B cell (primary cell): ENCODE data around the gene GPR156. TPM values are rescaled to one million over a fixed set of nuclear protein-coding genes. Genes with fewer than 3 reads are reported as not detected.

Experiments used
- ATAC-seq: fragments of 200-7000 bp; cut with Tn5 transposase; one replicate; pipeline ENCODE4 v1.10.0; 2021; ENCODE audit warnings: low read depth, mild to moderate bottlenecking, moderate number of reproducible peaks, moderate library complexity
- CTCF ChIA-PET: fragments of 350-600 bp; sonication (Branson Sonifier 250); formaldehyde crosslinking; loops from one replicate; lab custom pipeline; 2021; ENCODE audit warnings: antibody characterized with exemption, inconsistent platforms; lab: Charles Lee
- POLR2A ChIA-PET: fragments of 350-600 bp; sonication (Branson Sonifier 250); formaldehyde crosslinking; loops from one replicate; lab custom pipeline; 2021; ENCODE audit warnings: antibody characterized with exemption; lab: Charles Lee
- DNase-seq: peaks from one replicate; pipeline ENCODE4 v3.0.0; 2013
- H2AFZ ChIP-seq: 2 replicates; pipeline ENCODE4 v1.6.1; 2012; ENCODE audit warnings: mild to moderate bottlenecking, low read depth, low read length; ENCODE audit not compliant: insufficient read depth, poor library complexity, severe bottlenecking
- H3K27ac ChIP-seq, 2 donors: 1 replicate in 1 of 2; 2 replicates in 1 of 2; pipeline ENCODE4 v1.5.1; 2012 to 2013; ENCODE audit warnings: low read length in 2 of 2, mild to moderate bottlenecking in 2 of 2, moderate library complexity in 1 of 2
- H3K27me3 ChIP-seq, 4 experiments: fragments of 200-600 bp in 1 of 4; sonication (generic) in 1 of 4; replicated peaks in 1 of 4; 1 replicate in 2 of 4; 2 replicates in 2 of 4; pipeline versions ENCODE4 v1.6.1 to v1.7.0; 2013 to 2016; ENCODE audit warnings: low read length in 3 of 4, mild to moderate bottlenecking in 2 of 4, mixed read lengths in 1 of 4, moderate library complexity in 1 of 4; ENCODE audit not compliant: insufficient read depth in 4 of 4, control insufficient read depth in 3 of 4; ENCODE audit errors: control extremely low read depth in 1 of 4
- H3K36me3 ChIP-seq, 2 experiments: replicated peaks in 1 of 2; 1 replicate in 1 of 2; 2 replicates in 1 of 2; pipeline versions ENCODE4 v1.6.1 to v1.7.1; 2013; ENCODE audit warnings: low read length in 1 of 2; ENCODE audit not compliant: insufficient read depth in 2 of 2, control insufficient read depth in 1 of 2; ENCODE audit errors: control extremely low read depth in 1 of 2, extremely low read depth in 1 of 2
- H3K4me1 ChIP-seq, 2 donors: fragments of 200-600 bp in 1 of 2; sonication (generic) in 1 of 2; 1 replicate in 1 of 2; 2 replicates in 1 of 2; pipeline versions ENCODE4 v1.5.1 to v1.6.1; 2013 to 2017; ENCODE audit warnings: low read length in 2 of 2; ENCODE audit not compliant: control insufficient read depth in 2 of 2, insufficient read depth in 2 of 2
- H3K4me2 ChIP-seq: replicated peaks from 2 replicates; pipeline ENCODE3; 2012; ENCODE audit warnings: mild to moderate bottlenecking, low read depth, low read length; ENCODE audit not compliant: poor library complexity, severe bottlenecking
- H3K4me3 ChIP-seq, 5 experiments: fragments of 200-600 bp in 1 of 5; sonication (generic) in 1 of 5; 1 replicate in 3 of 5; 2 replicates in 2 of 5; pipeline versions ENCODE4 v1.5.1 to v1.7.0; 2011 to 2016; ENCODE audit warnings: low read length in 4 of 5, mild to moderate bottlenecking in 4 of 5, low read depth in 2 of 5, control low read depth in 1 of 5, moderate library complexity in 1 of 5; ENCODE audit not compliant: insufficient read depth in 1 of 5; ENCODE audit errors: control extremely low read depth in 1 of 5, extremely low read depth in 1 of 5
- H3K79me2 ChIP-seq: fragments of 200-600 bp; sonication (generic); one replicate; pipeline ENCODE4 v1.6.0; 2016; ENCODE audit warnings: low read length; ENCODE audit not compliant: control insufficient read depth, insufficient read depth
- H3K9ac ChIP-seq: fragments of 200-600 bp; sonication (generic); 2 replicates; pipeline ENCODE4 v1.6.1; 2017; ENCODE audit warnings: mild to moderate bottlenecking, low read length, moderate library complexity
- H3K9me3 ChIP-seq, 3 donors: one replicate each; pipeline versions ENCODE4 v1.6.1 to v1.7.1; 2013; ENCODE audit warnings: low read length in 2 of 3; ENCODE audit not compliant: control insufficient read depth in 2 of 3, insufficient read depth in 1 of 3; ENCODE audit errors: control extremely low read depth in 1 of 3
- H4K20me1 ChIP-seq: 2 replicates; pipeline ENCODE4 v1.6.0; 2012; ENCODE audit warnings: mild to moderate bottlenecking, low read length; ENCODE audit not compliant: insufficient read depth, control insufficient read depth, poor library complexity, severe bottlenecking
- H3K27ac Mint-ChIP-seq: one replicate; pipeline ENCODE4 v1.8.0; 2021; ENCODE audit warnings: mixed read lengths
- H3K27me3 Mint-ChIP-seq: one replicate; pipeline ENCODE4 v1.8.0; 2021; ENCODE audit warnings: mixed read lengths
- H3K4me1 Mint-ChIP-seq: one replicate; pipeline ENCODE4 v1.8.0; 2021; ENCODE audit warnings: mixed read lengths
- H3K4me3 Mint-ChIP-seq: one replicate; pipeline ENCODE4 v1.8.0; 2021; ENCODE audit warnings: mixed read lengths
- H3K9me3 Mint-ChIP-seq: one replicate; pipeline ENCODE4 v1.8.0; 2022; ENCODE audit warnings: mixed read lengths; ENCODE audit not compliant: insufficient read depth
- EZH2 ChIP-seq: IDR thresholded peaks from 2 replicates; pipeline ENCODE4 v1.6.1; 2012; ENCODE audit warnings: borderline replicate concordance, low read depth, mild to moderate bottlenecking, moderate library complexity, low read length; ENCODE audit not compliant: insufficient read depth, poor library complexity, severe bottlenecking
- WGBS: methylation state at CpG from one replicate; pipeline ENCODE4 v1.1.5; 2013; ENCODE audit warnings: missing lambda C conversion rate; ENCODE audit not compliant: insufficient coverage; 5-methylcytosine and 5-hydroxymethylcytosine counted together
- intact Hi-C: fragments of 100-400 bp; cut with micrococcal nuclease; formaldehyde crosslinking; loops from one replicate; pipeline ENCODE4 v1.10.0; 2022
- polyA plus RNA-seq: library from polyadenylated mRNA; depleted of rRNA; stranded (reverse); fragments of >200 nt; gene quantifications from 2 replicates; pipeline ENCODE4 v1.2.3, GENCODE V29; 2012
- total RNA-seq, 2 donors: library from RNA; stranded (reverse); fragments of 120-200 nt in 1 of 2; gene quantifications; 1 replicate in 1 of 2; 2 replicates in 1 of 2; pipeline versions ENCODE4 v1.2.3 to v1.2.4, GENCODE V29; 2013 to 2022
- TF ChIP-seq, protein P1 (sequence below): fragments of 200-600 bp; IDR thresholded peaks from one replicate; pipeline ENCODE4 v1.8.0; 2022; ENCODE audit warnings: antibody characterized with exemption, mild to moderate bottlenecking

GPR156 gene
- total and polyA plus RNA-seq, 2 donors (not counting 1 experiment from before 2014, with no cell fraction given): 0.03 to 0.20 TPM

DNA sequence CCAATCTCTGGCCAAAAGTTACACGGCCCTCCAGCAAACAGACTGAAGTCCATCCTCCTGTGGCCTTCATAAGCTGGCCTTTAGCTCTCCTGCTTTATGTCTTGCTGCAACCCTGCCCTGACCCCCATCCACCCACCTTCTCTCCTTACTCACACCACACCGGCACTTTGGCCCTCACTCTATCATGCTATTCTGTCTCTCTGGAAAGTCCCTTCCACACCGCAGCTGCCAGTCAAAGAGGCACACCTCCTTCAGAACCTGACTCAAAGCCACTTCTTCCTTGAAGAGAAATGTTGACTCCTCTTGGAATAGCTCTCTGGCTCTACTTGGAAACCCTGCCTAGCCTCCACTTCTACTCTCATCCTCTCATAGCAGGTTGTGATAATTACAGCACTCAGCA, 4.5 kb downstream of the GPR156 start:
- Mint-ChIP-seq H3K4me3 (no peak overlapping the region), H3K27ac (no peak overlapping the region), H3K4me1 (peaks cover 2% of the 10 kb centered on the region), H3K27me3 (peaks cover 57% of the 10 kb centered on the region), H3K9me3 (peaks cover 4% of the 10 kb centered on the region)
- H3K4me1 ChIP-seq: no peaks in the 10 kb centered on the region
- no peaks in the 10 kb centered on the region for H3K36me3 ChIP-seq
- H3K9me3 ChIP-seq: no peaks in the 10 kb centered on the region
- no peak overlapping the region for H3K9ac ChIP-seq
- no peak for TF ChIP-seq EZH2
- TF ChIP-seq, protein P1, sequence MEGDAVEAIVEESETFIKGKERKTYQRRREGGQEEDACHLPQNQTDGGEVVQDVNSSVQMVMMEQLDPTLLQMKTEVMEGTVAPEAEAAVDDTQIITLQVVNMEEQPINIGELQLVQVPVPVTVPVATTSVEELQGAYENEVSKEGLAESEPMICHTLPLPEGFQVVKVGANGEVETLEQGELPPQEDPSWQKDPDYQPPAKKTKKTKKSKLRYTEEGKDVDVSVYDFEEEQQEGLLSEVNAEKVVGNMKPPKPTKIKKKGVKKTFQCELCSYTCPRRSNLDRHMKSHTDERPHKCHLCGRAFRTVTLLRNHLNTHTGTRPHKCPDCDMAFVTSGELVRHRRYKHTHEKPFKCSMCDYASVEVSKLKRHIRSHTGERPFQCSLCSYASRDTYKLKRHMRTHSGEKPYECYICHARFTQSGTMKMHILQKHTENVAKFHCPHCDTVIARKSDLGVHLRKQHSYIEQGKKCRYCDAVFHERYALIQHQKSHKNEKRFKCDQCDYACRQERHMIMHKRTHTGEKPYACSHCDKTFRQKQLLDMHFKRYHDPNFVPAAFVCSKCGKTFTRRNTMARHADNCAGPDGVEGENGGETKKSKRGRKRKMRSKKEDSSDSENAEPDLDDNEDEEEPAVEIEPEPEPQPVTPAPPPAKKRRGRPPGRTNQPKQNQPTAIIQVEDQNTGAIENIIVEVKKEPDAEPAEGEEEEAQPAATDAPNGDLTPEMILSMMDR: no peak
- peaks cover 0 to 25% (median 15%) of the 10 kb centered on the region in 4 experiments for H3K27me3 ChIP-seq
- no peaks in the 10 kb centered on the region for H4K20me1 ChIP-seq
- ChIA-PET POLR2A (no interaction called here), CTCF (no interaction called here)
- intact Hi-C loops: no loop called here
- H3K27ac ChIP-seq: no peak overlapping the region
- no peak overlapping the region for H2AFZ ChIP-seq
- DNase-seq: no peak
- ATAC-seq: no peak
- H3K79me2 ChIP-seq: no peaks in the 10 kb centered on the region
- no peak overlapping the region for H3K4me2 ChIP-seq
- 93% methylated on average over 3 of the region's 3 CpGs for WGBS
- no peak overlapping the region for H3K4me3 ChIP-seq

DNA sequence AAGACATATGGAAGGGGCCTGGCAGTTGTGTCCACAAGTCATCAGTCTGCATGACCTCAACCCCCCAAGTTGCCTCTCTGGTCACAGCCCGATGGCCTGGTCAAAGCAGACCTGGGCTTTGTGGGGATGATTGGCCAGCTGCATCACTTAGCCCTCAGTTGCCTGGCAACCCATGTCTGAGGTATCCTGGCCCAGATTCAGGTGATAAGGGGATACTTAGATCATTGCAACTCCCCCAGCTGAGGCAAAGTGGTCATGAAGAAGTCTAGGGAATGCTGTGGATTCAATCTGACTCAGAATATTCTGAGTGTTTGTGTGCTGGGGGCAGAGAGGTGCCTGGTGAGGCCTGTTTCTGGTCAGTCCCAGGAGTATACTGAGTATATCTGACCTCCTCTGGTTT, 5.0 kb downstream of the GPR156 start:
- 100% methylated on average over 1 of the region's 1 CpG for WGBS
- Histone ChIP-seq H3K9me3 (no peaks in the 10 kb centered on the region), H3K4me3 (no peak overlapping the region), H3K27ac (no peak overlapping the region), H2AFZ (no peak overlapping the region), H3K79me2 (no peaks in the 10 kb centered on the region), H4K20me1 (no peaks in the 10 kb centered on the region), H3K36me3 (no peaks in the 10 kb centered on the region), H3K9ac (no peak overlapping the region), H3K4me2 (no peak overlapping the region), H3K27me3 (peaks cover 0 to 25% (median 13%) of the 10 kb centered on the region in 4 experiments), H3K4me1 (no peaks in the 10 kb centered on the region)
- intact Hi-C loops: no loop called here
- Mint-ChIP-seq H3K27me3 (peaks cover 56% of the 10 kb centered on the region), H3K27ac (no peak overlapping the region), H3K4me1 (peaks cover 2% of the 10 kb centered on the region), H3K4me3 (no peak overlapping the region), H3K9me3 (peaks cover 4% of the 10 kb centered on the region)
- DNase-seq (no peak), ATAC-seq (no peak)
- TF ChIP-seq, protein P1: no peak
- TF ChIP-seq EZH2: no peak
- POLR2A ChIA-PET: no interaction called here
- CTCF ChIA-PET: no interaction called here
